ENCODE results near the gene ZNF722.
"Not testable (repeated sequence)": the region's sequence is repeated elsewhere in the genome, so short reads cannot be mapped to it uniquely, and the experiment has no call there.

Gene ZNF722

DNA sequence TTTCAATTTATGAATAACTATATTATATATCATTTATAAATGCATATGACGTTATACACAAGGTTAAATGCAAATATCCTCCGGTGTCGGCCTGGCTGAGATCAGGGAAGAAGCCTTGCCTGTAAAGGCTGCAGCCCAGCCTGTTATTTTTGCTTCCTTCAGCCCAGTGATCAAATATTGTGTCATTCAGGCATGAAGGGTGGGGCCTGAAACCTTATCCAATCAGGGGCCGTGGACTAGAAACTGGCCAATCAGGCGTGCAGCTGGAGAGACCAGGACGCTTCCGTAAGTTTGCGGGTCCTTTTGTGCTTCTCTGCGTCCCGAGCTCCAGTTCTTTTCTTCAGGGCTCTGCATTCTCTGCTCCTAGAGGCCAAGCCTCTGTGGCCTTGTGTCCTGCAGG lies at the start of gene ZNF722:
TSS of gene ZNF722 (plus strand) at position 301 of the 400 bp plus-strand sequence. CDS start 113 bp downstream, outside the sequence.
- no peak within 1 kb of the TSS for H3K4me3 Mint-ChIP-seq
- ATAC-seq = no peak
- H3K4me1 Mint-ChIP-seq = no peaks in the 10 kb centered on the region
- no peak within 1 kb of the TSS for H3K27ac Mint-ChIP-seq
- no peaks in the 10 kb centered on the region for H3K27me3 Mint-ChIP-seq
- H3K36me3 Mint-ChIP-seq = no peaks in the 10 kb centered on the region
- H3K9me3 Mint-ChIP-seq = peaks cover 8% of the 10 kb centered on the region

DNA sequence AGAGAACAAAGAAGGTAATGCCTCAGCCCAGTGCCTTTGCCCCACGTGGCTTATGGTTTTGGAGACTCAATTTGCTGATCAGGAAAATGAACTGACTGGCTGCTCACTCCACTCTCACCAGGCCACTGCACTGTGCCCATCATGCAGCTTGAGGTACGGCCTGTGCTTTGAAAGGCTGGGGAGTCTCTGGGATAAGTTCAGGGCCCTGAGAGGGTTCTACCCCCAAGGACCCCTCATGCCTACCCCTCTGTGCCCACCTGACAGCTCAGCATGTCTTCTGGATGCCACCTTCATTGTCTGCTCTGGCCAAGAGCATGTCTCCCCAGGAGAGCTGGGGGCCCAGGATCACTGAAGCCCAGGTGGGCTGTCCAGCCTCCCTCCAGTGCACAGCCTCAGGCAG lies 45.5 kb upstream of the ZNF722 start:
- Mint-ChIP-seq H3K4me1 (no peaks in the 10 kb centered on the region), H3K9me3 (peaks cover 9% of the 10 kb centered on the region), H3K4me3 (no peak overlapping the region), H3K27me3 (no peaks in the 10 kb centered on the region), H3K36me3 (no peaks in the 10 kb centered on the region), H3K27ac (no peak overlapping the region)
- peak; percentile 34 for ATAC-seq

DNA sequence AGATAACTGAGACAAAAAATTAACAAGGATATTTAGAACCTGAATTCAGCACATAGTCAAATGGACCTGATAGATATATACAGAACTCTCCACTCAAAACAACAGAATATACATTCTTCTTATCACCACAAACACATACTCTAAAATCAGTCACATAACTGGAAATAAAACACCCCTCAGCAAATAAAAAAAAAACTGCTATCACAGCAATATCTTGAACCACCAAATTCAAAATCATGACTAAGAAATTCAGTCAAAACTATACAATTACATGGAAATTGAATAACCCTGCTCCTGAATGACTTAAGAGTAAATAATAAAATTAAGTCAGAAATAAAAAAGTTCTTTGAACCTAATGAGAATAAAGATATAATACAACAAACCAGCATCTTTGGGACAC lies 30.0 kb upstream of the ZNF722 start:
- H3K36me3 Mint-ChIP-seq = no peaks in the 10 kb centered on the region
- H3K9me3 Mint-ChIP-seq = peaks cover 7% of the 10 kb centered on the region
- H3K4me1 Mint-ChIP-seq = no peaks in the 10 kb centered on the region
- ATAC-seq = no peak
- no peak overlapping the region for H3K27ac Mint-ChIP-seq
- no peaks in the 10 kb centered on the region for H3K27me3 Mint-ChIP-seq
- no peak overlapping the region for H3K4me3 Mint-ChIP-seq

DNA sequence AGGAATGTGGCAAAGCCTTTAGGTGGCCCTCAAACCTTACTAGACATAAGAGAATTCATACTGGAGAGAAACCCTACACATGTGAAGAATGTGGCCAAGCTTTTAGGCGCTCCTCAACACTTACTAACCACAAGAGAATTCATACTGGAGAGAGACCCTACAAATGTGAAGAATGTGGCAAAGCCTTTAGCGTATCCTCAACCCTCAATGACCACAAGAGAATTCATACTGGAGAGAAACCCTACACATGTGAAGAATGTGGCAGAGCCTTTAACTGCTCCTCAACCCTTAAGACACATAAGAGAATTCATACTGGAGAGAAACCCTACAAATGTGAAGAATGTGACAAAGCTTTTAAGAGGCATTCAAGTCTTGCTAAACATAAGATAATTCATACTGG lies 16.8 kb downstream of the ZNF722 start:
- not testable (repeated sequence) for ATAC-seq, H3K4me1 Mint-ChIP-seq, H3K36me3 Mint-ChIP-seq, H3K27ac Mint-ChIP-seq, H3K27me3 Mint-ChIP-seq, H3K4me3 Mint-ChIP-seq
- H3K9me3 Mint-ChIP-seq = peaks cover 35% of the 10 kb centered on the region

DNA sequence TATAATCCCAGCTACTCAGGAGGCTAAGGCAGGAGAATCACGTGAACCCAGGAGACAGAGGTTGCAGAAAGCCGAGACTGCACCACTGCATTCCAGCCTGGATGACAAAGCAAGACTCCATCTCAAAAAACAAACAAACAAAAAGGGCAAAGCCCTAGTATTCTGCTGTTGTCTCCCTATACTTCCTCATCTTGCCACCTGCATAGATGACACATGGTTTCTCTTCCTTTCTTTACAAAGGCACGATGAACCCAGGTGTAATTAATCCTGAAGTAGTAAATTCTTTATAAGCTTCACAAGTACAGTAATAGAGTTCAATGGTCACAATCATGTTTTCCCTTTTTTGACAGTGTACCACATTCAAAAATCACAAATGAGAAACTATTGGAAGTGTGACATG lies 36.7 kb downstream of the ZNF722 start:
- no peak overlapping the region for H3K4me3 Mint-ChIP-seq
- H3K9me3 Mint-ChIP-seq = peaks cover 19% of the 10 kb centered on the region
- H3K27ac Mint-ChIP-seq = no peak overlapping the region
- no peaks in the 10 kb centered on the region for H3K4me1 Mint-ChIP-seq
- no peaks in the 10 kb centered on the region for H3K36me3 Mint-ChIP-seq
- ATAC-seq = no peak
- H3K27me3 Mint-ChIP-seq = no peaks in the 10 kb centered on the region

DNA sequence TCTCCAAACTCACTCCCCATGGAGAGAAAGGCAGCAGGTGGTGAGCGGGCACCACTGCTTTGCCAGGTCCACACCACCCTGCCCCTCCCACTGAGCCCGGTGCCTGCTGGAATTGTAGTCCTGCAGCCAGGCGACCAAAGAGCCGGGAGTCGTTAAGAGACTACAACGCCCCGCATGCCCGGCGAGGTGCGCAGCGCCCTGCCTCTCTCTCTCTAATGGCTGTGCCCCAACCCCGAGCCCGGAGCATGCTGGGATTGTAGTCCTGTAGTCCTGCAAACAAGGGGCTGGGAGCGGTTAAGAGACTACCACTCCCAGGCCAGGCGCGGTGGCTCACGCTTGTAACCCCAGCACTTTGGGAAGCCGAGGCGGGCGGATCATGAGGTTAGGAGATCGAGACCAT lies 38.4 kb downstream of the ZNF722 start:
- no peak for ATAC-seq
- Mint-ChIP-seq H3K4me3 (no peak overlapping the region), H3K27ac (no peak overlapping the region), H3K27me3 (no peaks in the 10 kb centered on the region), H3K9me3 (peaks cover 22% of the 10 kb centered on the region), H3K36me3 (no peaks in the 10 kb centered on the region), H3K4me1 (no peaks in the 10 kb centered on the region)

DNA sequence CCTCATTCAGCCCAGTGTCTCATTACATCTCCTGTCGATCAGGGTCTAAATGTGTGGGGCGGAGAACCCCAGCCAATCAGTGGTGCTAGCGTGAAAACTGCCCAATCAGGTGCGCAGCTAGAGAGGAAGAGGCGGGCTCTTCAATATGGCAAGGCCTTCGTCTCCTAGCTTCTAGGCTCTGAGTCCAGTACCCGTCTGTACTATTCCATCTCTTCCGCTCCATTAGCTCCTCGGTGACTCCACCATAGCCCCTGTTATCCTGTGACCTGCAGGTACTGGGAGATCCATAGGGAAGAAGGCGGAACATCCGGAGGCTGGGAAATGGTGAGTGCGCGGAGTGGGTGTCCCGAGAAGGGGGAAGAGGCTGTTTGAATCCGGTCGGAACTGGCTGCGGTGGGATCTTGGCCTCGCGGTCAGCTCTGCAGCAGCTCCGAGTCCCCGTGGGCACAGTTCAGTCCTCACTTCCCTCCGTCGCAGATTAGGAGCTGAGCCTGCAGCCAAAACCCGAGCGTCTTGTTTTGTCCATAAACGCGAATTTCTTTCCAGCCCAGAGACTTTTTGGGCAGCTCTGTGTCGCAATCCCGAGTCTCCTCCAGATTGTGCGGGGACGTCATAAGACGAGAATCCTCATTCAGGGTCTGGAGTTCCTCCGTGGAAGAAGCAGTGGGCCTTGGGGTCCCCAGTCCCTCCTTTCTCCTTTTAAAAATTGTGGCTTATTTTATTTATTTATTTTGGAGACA lies 46.8 kb downstream of the ZNF722 start, which contains the start of gene ZNF727:
TSS of gene ZNF727 (plus strand) at position 134 of the 740 bp plus-strand sequence. CDS start at position 322, 188 bp downstream.
- Mint-ChIP-seq H3K4me1 (no peaks in the 10 kb centered on the region), H3K27ac (peak within 1 kb of the TSS; percentile 54), H3K27me3 (no peaks in the 10 kb centered on the region), H3K9me3 (peaks cover 11% of the 10 kb centered on the region), H3K36me3 (no peaks in the 10 kb centered on the region), H3K4me3 (peak within 1 kb of the TSS; percentile 81)
- ATAC-seq = peak; percentile 67

DNA sequence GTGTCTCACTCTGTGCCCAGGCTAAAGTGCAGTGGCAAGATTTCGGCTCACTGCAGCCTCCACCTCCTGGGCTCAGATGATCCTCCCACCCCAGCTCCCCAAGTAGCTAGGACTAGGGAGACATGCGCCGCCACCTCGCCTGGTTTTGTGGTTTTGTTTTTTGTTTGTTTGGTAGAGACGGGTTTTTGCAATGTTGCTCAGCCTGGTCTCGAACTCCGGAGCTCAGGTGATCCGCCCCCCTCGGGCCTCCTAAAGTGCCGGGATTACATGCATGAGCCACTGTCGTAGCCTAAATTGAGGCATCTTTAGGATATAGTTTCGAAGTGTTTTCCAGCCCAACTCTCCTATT lies 47.4 kb downstream of the ZNF722 start:
- H3K36me3 Mint-ChIP-seq = no peaks in the 10 kb centered on the region
- H3K9me3 Mint-ChIP-seq = peaks cover 11% of the 10 kb centered on the region
- H3K27ac Mint-ChIP-seq = peak overlapping the region; percentile 54
- ATAC-seq = no peak
- H3K4me3 Mint-ChIP-seq = peak overlapping the region; percentile 81
- H3K27me3 Mint-ChIP-seq = no peaks in the 10 kb centered on the region
- no peaks in the 10 kb centered on the region for H3K4me1 Mint-ChIP-seq
